Astrocyte (in vitro differentiated cells and primary cell): ENCODE results near the gene SCCPDH. TPM values are rescaled to one million over a fixed set of nuclear protein-coding genes. Genes with fewer than 3 reads are reported as not detected.

Experiments used
- DNase-seq: peaks from one replicate; pipeline ENCODE4 v3.0.0-alpha.2; 2010; ENCODE audit warnings: low read depth
- FAIRE-seq: peaks from 2 replicates; lab custom pipeline; 2011; peaks lifted over from hg19 to GRCh38; lab: Jason Lieb, UNC
- H2AFZ ChIP-seq: 2 replicates; pipeline ENCODE4 v1.6.0; 2012; ENCODE audit warnings: low read depth, low read length, inconsistent platforms
- H3K27ac ChIP-seq: 2 replicates; pipeline ENCODE4 v1.5.1; 2011; ENCODE audit warnings: low read depth, low read length, inconsistent platforms
- H3K27me3 ChIP-seq: 2 replicates; pipeline ENCODE4 v1.6.0; 2011; ENCODE audit warnings: low read length, inconsistent platforms; ENCODE audit not compliant: insufficient read depth
- H3K36me3 ChIP-seq: 2 replicates; pipeline ENCODE4 v1.5.1; 2011; ENCODE audit warnings: low read length, inconsistent platforms; ENCODE audit not compliant: insufficient read depth
- H3K4me1 ChIP-seq: 2 replicates; pipeline ENCODE4 v1.5.1; 2011; ENCODE audit warnings: low read length, inconsistent platforms; ENCODE audit not compliant: insufficient read depth
- H3K4me2 ChIP-seq: 2 replicates; pipeline ENCODE4 v1.6.0; 2012; ENCODE audit warnings: low read length, inconsistent platforms
- H3K4me3 ChIP-seq: 2 replicates; pipeline ENCODE4 v1.5.1; 2011; ENCODE audit warnings: low read depth, mild to moderate bottlenecking, low read length, inconsistent platforms; ENCODE audit not compliant: insufficient read depth
- H3K79me2 ChIP-seq: 2 replicates; pipeline ENCODE4 v1.6.0; 2012; ENCODE audit warnings: mild to moderate bottlenecking, low read length, inconsistent platforms; ENCODE audit not compliant: insufficient read depth
- H3K9ac ChIP-seq: 2 replicates; pipeline ENCODE4 v1.6.0; 2012; ENCODE audit warnings: mild to moderate bottlenecking, low read length, inconsistent platforms
- H3K9me3 ChIP-seq: 2 replicates; pipeline ENCODE4 v1.5.1; 2012; ENCODE audit warnings: low read depth, mild to moderate bottlenecking, low read length, inconsistent platforms; ENCODE audit not compliant: insufficient read depth
- H4K20me1 ChIP-seq: 2 replicates; pipeline ENCODE4 v1.6.0; 2012; ENCODE audit warnings: low read length, inconsistent platforms; ENCODE audit not compliant: insufficient read depth
- H3K27ac Mint-ChIP-seq: one replicate; pipeline ENCODE4 v1.8.0; 2021; ENCODE audit warnings: mild to moderate bottlenecking, mixed read lengths; ENCODE audit not compliant: unreplicated experiment
- H3K27me3 Mint-ChIP-seq: one replicate; pipeline ENCODE4 v1.8.0; 2021; ENCODE audit warnings: low read depth, mixed read lengths; ENCODE audit not compliant: unreplicated experiment
- H3K36me3 Mint-ChIP-seq: one replicate; pipeline ENCODE4 v1.8.0; 2021; ENCODE audit warnings: low read depth, mixed read lengths; ENCODE audit not compliant: unreplicated experiment
- H3K4me1 Mint-ChIP-seq: one replicate; pipeline ENCODE4 v1.8.0; 2021; ENCODE audit warnings: low read depth, mixed read lengths; ENCODE audit not compliant: unreplicated experiment
- H3K4me3 Mint-ChIP-seq: one replicate; pipeline ENCODE4 v1.8.0; 2021; ENCODE audit warnings: mild to moderate bottlenecking, moderate library complexity, mixed read lengths; ENCODE audit not compliant: unreplicated experiment
- H3K9me3 Mint-ChIP-seq: one replicate; pipeline ENCODE4 v1.8.0; 2021; ENCODE audit warnings: mild to moderate bottlenecking, mixed read lengths; ENCODE audit not compliant: unreplicated experiment
- EZH2 ChIP-seq: IDR thresholded peaks from 2 replicates; pipeline ENCODE4 v1.6.1; 2012; ENCODE audit warnings: mild to moderate bottlenecking, low read length, inconsistent platforms; ENCODE audit not compliant: insufficient read depth
- total RNA-seq: library from RNA; stranded (reverse); gene quantifications from 2 replicates; pipeline ENCODE4 v1.2.1, GENCODE V29; 2021
- TF ChIP-seq, protein P1 (sequence below): IDR thresholded peaks from 2 replicates; pipeline ENCODE4 v1.5.1; 2011; ENCODE audit warnings: low read depth, mild to moderate bottlenecking, inconsistent platforms, low read length, moderate library complexity; ENCODE audit not compliant: insufficient read depth

SCCPDH gene
- total RNA-seq, 1 donor from 2014 or later, result 25.0 TPM

DNA sequence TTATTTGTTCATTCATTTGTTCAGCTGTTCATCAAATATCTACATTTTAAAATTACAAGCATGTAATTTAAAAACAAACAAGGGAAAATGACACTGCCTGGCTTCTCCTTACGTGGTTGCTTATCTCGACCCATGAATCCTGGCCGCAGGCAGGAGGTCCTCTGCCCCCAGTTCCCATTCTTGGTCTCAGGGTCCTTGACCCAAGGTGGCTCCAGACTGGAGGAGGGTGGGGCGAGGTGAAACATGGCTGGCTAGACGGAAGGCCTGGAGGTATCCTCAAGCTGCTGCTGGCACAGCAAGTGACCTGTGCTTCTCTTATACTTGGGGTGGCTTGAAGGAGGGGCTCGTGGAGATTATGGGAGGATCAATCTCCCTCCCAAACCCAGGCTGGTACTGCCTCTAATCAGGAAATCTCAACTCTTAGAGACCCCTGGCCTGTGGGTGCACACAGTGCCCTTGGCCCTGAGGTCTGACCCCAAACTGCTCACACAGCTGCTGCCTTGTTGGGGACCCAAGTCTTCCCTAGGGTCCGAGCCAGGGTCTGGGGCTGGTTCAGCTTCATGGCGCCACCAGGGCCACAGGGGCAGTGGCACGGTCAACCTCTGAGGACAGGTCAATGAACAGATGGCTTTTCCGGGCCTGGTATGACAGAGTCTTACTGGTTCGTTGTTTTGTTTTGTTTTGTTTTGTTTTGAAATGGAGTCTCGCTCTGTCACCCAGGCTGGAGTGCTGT is 63.7 kb downstream of the SCCPDH start:
- TF ChIP-seq EZH2, result no peak
- Histone ChIP-seq H3K36me3 (no peaks in the 10 kb centered on the region), H4K20me1 (no peaks in the 10 kb centered on the region), H3K9ac (no peak overlapping the region), H3K27ac (no peak overlapping the region), H3K79me2 (no peaks in the 10 kb centered on the region), H3K9me3 (no peaks in the 10 kb centered on the region), H3K27me3 (no peaks in the 10 kb centered on the region), H3K4me1 (no peaks in the 10 kb centered on the region), H3K4me2 (no peak overlapping the region), H2AFZ (no peak overlapping the region), H3K4me3 (no peak overlapping the region)
- Mint-ChIP-seq H3K4me3 (no peak overlapping the region), H3K36me3 (peaks cover 13% of the 10 kb centered on the region), H3K27me3 (peaks cover 15% of the 10 kb centered on the region), H3K9me3 (no peaks in the 10 kb centered on the region), H3K4me1 (peaks cover 3% of the 10 kb centered on the region), H3K27ac (no peak overlapping the region)
- DNase-seq, result no peak
- FAIRE-seq, result no peak

DNA sequence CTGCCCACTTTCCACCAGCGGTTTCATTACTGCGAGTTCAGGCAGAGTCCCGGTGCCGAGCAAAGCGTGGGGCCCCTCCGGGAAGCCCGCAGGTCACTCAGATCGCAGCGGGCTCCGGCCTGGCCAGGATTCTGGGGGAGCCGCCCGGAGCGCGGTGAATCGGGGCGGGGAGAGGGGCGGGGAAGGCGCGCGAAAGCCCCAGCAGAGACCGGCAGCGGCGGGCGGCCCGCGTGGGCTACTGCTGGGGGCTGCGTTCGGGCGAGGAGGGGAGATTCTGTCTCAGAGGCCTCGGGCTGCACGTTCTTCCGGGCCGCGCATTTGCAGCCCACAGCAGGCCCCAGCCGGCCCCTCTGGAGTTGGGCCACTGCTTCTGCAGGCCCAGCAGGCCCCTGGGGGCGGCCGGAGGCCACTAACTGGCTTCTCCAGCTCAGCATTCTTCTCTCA is 64.7 kb downstream of the SCCPDH start:
- H3K4me1 ChIP-seq, result no peaks in the 10 kb centered on the region
- H3K27me3 Mint-ChIP-seq, result peaks cover 15% of the 10 kb centered on the region
- H4K20me1 ChIP-seq, result no peaks in the 10 kb centered on the region
- no peaks in the 10 kb centered on the region for H3K9me3 Mint-ChIP-seq
- H3K36me3 Mint-ChIP-seq, result peaks cover 10% of the 10 kb centered on the region
- H2AFZ ChIP-seq, result peak overlapping the region; percentile 23
- no peaks in the 10 kb centered on the region for H3K36me3 ChIP-seq
- DNase-seq (peak; percentile 8), FAIRE-seq (no peak)
- H3K4me2 ChIP-seq, result peak overlapping the region; percentile 64
- no peaks in the 10 kb centered on the region for H3K27me3 ChIP-seq
- H3K27ac Mint-ChIP-seq, result no peak overlapping the region
- H3K9ac ChIP-seq, result peak overlapping the region; percentile 12
- H3K27ac ChIP-seq, result no peak overlapping the region
- H3K4me3 ChIP-seq, result no peak overlapping the region
- no peak overlapping the region for H3K4me3 Mint-ChIP-seq
- H3K4me1 Mint-ChIP-seq, result peaks cover 3% of the 10 kb centered on the region
- TF ChIP-seq, protein P1, sequence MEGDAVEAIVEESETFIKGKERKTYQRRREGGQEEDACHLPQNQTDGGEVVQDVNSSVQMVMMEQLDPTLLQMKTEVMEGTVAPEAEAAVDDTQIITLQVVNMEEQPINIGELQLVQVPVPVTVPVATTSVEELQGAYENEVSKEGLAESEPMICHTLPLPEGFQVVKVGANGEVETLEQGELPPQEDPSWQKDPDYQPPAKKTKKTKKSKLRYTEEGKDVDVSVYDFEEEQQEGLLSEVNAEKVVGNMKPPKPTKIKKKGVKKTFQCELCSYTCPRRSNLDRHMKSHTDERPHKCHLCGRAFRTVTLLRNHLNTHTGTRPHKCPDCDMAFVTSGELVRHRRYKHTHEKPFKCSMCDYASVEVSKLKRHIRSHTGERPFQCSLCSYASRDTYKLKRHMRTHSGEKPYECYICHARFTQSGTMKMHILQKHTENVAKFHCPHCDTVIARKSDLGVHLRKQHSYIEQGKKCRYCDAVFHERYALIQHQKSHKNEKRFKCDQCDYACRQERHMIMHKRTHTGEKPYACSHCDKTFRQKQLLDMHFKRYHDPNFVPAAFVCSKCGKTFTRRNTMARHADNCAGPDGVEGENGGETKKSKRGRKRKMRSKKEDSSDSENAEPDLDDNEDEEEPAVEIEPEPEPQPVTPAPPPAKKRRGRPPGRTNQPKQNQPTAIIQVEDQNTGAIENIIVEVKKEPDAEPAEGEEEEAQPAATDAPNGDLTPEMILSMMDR, result no peak
- TF ChIP-seq EZH2, result no peak
- no peaks in the 10 kb centered on the region for H3K79me2 ChIP-seq
- no peaks in the 10 kb centered on the region for H3K9me3 ChIP-seq

DNA sequence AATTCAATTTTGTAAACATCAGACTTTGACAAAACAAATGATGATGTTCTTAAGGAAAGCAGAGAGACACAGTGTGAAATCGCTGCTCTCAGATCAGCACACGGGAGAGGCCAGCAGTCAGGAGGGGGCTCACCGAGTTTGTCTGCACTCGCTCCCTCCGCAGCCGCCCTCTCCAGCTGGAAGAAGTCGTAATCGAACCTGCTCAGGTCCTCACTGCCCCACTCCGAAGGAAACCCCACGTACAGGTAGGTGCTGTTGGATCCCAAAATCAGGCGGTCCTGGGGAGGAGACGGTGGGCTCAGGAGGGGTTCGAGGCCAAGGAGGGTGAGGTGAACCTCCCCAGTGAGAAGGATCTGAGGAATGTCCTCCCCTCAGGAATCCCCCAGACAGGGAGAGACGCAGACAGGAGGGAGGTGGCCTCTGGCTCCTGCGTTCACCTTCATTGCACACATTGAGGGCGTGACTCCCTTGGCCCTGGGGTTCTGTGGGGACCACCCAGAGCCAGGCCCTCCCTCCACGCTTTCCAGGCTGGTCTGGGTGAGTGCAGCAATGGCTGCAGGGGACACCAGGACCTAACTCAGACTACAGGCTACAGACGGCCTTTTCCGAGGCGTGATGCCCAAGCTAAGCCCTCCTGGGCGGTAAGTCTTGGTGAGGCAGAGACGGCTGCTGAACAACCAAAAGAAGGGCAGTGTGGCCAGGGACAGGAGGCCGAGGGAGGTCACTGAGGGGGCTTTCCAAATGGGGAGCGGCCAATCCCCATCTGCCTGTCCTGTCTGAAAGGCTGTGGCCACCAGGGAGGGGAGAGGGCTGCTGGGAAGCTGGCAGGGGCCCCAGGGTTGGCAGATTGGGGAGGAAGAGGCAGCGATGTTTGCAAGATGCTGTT is 65.5 kb downstream of the SCCPDH start:
- no peaks in the 10 kb centered on the region for H3K9me3 ChIP-seq
- no peaks in the 10 kb centered on the region for H3K79me2 ChIP-seq
- H3K36me3 ChIP-seq, result no peaks in the 10 kb centered on the region
- FAIRE-seq, result no peak
- Mint-ChIP-seq H3K27me3 (peaks cover 15% of the 10 kb centered on the region), H3K36me3 (peaks cover 6% of the 10 kb centered on the region), H3K4me1 (peaks cover 6% of the 10 kb centered on the region), H3K27ac (no peak overlapping the region), H3K4me3 (no peak overlapping the region), H3K9me3 (no peaks in the 10 kb centered on the region)
- peak overlapping the region; percentile 12 for H3K9ac ChIP-seq
- DNase-seq, result no peak
- TF ChIP-seq, protein P1, result no peak
- TF ChIP-seq EZH2, result no peak
- H3K4me2 ChIP-seq, result peak overlapping the region; percentile 64
- no peak overlapping the region for H2AFZ ChIP-seq
- H3K4me1 ChIP-seq, result peaks cover 3% of the 10 kb centered on the region
- no peak overlapping the region for H3K4me3 ChIP-seq
- H4K20me1 ChIP-seq, result no peaks in the 10 kb centered on the region
- no peaks in the 10 kb centered on the region for H3K27me3 ChIP-seq
- no peak overlapping the region for H3K27ac ChIP-seq
